Measurements from ENCODE around the gene GTPBP1. TPM values are rescaled to one million over a fixed set of nuclear protein-coding genes. Genes with fewer than 3 reads are reported as not detected.

Gene GTPBP1
- total and polyA plus RNA-seq, 2 of the 13 experiments (the other 11 are each of a cell fraction or from before 2014, with no cell fraction given), result 22.3 to 27.0 TPM

DNA sequence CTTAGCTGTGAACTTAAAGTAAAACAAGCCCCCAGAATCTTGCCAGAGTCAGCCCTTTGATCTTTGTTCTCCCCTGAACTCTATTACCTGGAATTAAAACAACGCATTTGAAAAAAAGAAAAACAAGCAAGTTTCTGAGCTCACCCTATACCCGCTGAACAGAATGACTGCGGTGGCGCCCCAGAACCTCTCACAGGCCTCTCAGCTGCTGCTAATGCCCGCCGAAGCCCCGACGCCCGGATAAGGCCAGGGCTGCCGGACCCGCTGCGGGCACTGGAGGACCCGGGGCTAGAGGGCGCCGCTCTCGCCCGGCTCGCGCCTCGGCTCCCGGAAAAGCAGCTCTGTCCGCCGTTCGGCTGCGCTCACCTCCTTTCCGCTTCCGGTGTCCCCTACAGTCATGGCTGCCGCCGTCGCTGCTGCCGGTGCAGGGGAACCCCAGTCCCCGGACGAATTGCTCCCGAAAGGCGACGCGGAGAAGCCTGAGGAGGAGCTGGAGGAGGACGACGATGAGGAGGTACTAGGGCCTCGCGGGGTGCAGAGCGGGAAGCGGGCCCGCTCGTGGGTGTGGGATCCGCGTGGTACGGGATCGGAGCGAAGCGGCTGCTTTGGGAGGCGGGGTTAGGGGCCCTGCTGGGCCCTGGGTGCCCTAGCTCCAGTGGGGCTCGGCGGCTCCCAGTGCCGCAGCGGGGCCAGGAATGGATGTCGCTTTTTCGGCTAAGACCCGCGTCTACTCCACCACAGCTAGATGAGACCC is 24.0 kb upstream of the GTPBP1 start, which contains the start of gene TOMM22 (continued):
- TF ChIP-seq HOXA5 (CRISPR knock-in tag; IDR thresholded peaks at IDR 0.05) (peak; percentile 95), NKX3-1 (CRISPR knock-in tag; IDR thresholded peaks at IDR 0.05) (peak; percentile 97), PTBP1 (IDR thresholded peaks at IDR 0.05; ENCODE audit: low read depth, low read length, poor library complexity, severe bottlenecking) (no peak), MAF1 (CRISPR knock-in tag; IDR thresholded peaks at IDR 0.05; ENCODE audit: borderline replicate concordance) (peak; percentile 95), ZNF724P (CRISPR knock-in tag; IDR thresholded peaks at IDR 0.05; ENCODE audit: borderline replicate concordance) (no peak; the same call in 1 of the 2 replicates), AGO2 (optimal IDR thresholded peaks at IDR 0.05; ENCODE audit: low read depth, low read length) (peak; percentile 86), ETV6 (CRISPR knock-in tag; conservative IDR thresholded peaks at IDR 0.05) (peak; percentile 96), CREM (IDR thresholded peaks at IDR 0.05) (peak; percentile 80), CREM (CRISPR knock-in tag; IDR thresholded peaks at IDR 0.05) (no peak), ZNF839 (CRISPR knock-in tag; IDR thresholded peaks at IDR 0.05; ENCODE audit: borderline replicate concordance) (peak; percentile 70; the same call in 1 of the 2 replicates), SMAD1 (CRISPR knock-in tag; IDR thresholded peaks at IDR 0.05; ENCODE audit: borderline replicate concordance, low read depth) (no peak; the same call in 1 of the 2 replicates), NR2C2 (CRISPR knock-in tag; IDR thresholded peaks at IDR 0.05; ENCODE audit: borderline replicate concordance) (peak; percentile 98), KLF15 (CRISPR knock-in tag; IDR thresholded peaks at IDR 0.05; ENCODE audit: borderline replicate concordance) (peak; percentile 92)
- TF ChIP-seq, protein P1, sequence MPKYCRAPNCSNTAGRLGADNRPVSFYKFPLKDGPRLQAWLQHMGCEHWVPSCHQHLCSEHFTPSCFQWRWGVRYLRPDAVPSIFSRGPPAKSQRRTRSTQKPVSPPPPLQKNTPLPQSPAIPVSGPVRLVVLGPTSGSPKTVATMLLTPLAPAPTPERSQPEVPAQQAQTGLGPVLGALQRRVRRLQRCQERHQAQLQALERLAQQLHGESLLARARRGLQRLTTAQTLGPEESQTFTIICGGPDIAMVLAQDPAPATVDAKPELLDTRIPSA (CRISPR knock-in tag; IDR thresholded peaks at IDR 0.05; ENCODE audit: borderline replicate concordance), result no peak; the same call in 1 of the 2 replicates
- TF ChIP-seq, protein P2, sequence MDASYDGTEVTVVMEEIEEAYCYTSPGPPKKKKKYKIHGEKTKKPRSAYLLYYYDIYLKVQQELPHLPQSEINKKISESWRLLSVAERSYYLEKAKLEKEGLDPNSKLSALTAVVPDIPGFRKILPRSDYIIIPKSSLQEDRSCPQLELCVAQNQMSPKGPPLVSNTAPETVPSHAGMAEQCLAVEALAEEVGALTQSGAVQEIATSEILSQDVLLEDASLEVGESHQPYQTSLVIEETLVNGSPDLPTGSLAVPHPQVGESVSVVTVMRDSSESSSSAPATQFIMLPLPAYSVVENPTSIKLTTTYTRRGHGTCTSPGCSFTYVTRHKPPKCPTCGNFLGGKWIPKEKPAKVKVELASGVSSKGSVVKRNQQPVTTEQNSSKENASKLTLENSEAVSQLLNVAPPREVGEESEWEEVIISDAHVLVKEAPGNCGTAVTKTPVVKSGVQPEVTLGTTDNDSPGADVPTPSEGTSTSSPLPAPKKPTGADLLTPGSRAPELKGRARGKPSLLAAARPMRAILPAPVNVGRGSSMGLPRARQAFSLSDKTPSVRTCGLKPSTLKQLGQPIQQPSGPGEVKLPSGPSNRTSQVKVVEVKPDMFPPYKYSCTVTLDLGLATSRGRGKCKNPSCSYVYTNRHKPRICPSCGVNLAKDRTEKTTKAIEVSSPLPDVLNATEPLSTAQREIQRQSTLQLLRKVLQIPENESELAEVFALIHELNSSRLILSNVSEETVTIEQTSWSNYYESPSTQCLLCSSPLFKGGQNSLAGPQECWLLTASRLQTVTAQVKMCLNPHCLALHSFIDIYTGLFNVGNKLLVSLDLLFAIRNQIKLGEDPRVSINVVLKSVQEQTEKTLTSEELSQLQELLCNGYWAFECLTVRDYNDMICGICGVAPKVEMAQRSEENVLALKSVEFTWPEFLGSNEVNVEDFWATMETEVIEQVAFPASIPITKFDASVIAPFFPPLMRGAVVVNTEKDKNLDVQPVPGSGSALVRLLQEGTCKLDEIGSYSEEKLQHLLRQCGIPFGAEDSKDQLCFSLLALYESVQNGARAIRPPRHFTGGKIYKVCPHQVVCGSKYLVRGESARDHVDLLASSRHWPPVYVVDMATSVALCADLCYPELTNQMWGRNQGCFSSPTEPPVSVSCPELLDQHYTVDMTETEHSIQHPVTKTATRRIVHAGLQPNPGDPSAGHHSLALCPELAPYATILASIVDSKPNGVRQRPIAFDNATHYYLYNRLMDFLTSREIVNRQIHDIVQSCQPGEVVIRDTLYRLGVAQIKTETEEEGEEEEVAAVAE (CRISPR knock-in tag; IDR thresholded peaks at IDR 0.05; ENCODE audit: borderline replicate concordance), result peak; percentile 92
- TF ChIP-seq, protein P3, sequence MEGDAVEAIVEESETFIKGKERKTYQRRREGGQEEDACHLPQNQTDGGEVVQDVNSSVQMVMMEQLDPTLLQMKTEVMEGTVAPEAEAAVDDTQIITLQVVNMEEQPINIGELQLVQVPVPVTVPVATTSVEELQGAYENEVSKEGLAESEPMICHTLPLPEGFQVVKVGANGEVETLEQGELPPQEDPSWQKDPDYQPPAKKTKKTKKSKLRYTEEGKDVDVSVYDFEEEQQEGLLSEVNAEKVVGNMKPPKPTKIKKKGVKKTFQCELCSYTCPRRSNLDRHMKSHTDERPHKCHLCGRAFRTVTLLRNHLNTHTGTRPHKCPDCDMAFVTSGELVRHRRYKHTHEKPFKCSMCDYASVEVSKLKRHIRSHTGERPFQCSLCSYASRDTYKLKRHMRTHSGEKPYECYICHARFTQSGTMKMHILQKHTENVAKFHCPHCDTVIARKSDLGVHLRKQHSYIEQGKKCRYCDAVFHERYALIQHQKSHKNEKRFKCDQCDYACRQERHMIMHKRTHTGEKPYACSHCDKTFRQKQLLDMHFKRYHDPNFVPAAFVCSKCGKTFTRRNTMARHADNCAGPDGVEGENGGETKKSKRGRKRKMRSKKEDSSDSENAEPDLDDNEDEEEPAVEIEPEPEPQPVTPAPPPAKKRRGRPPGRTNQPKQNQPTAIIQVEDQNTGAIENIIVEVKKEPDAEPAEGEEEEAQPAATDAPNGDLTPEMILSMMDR (CRISPR knock-in tag; IDR thresholded peaks at IDR 0.05), result peak; percentile 97
- TF ChIP-seq, protein P4, sequence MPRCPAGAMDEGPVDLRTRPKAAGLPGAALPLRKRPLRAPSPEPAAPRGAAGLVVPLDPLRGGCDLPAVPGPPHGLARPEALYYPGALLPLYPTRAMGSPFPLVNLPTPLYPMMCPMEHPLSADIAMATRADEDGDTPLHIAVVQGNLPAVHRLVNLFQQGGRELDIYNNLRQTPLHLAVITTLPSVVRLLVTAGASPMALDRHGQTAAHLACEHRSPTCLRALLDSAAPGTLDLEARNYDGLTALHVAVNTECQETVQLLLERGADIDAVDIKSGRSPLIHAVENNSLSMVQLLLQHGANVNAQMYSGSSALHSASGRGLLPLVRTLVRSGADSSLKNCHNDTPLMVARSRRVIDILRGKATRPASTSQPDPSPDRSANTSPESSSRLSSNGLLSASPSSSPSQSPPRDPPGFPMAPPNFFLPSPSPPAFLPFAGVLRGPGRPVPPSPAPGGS (CRISPR knock-in tag; IDR thresholded peaks at IDR 0.05), result peak; percentile 94; the same call in 1 of the 2 replicates
- TF ChIP-seq, protein P5, sequence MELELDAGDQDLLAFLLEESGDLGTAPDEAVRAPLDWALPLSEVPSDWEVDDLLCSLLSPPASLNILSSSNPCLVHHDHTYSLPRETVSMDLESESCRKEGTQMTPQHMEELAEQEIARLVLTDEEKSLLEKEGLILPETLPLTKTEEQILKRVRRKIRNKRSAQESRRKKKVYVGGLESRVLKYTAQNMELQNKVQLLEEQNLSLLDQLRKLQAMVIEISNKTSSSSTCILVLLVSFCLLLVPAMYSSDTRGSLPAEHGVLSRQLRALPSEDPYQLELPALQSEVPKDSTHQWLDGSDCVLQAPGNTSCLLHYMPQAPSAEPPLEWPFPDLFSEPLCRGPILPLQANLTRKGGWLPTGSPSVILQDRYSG (CRISPR knock-in tag; IDR thresholded peaks at IDR 0.05), result 0 out of 2 replicates have a peak, but pooled peaks have one; percentile 52
- TF ChIP-seq, protein P6, sequence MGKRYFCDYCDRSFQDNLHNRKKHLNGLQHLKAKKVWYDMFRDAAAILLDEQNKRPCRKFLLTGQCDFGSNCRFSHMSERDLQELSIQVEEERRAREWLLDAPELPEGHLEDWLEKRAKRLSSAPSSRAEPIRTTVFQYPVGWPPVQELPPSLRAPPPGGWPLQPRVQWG (CRISPR knock-in tag; IDR thresholded peaks at IDR 0.05; ENCODE audit: borderline replicate concordance, low read depth), result peak; percentile 83; the same call in 1 of the 2 replicates
